Smooth muscle cell (in vitro differentiated cells): ENCODE data around the gene TTC21A. TPM values are rescaled to one million over a fixed set of nuclear protein-coding genes. Genes with fewer than 3 reads are reported as not detected.
A peak's percentile ranks its signal among the peaks of the same experiment; 100 is the strongest.

Source experiments
- DNase-seq: peaks from one replicate; lab custom pipeline; 2025; ENCODE audit not compliant: unreplicated experiment; lab: John Stamatoyannopoulos, UW
- H2AFZ ChIP-seq: fragments of 200-600 bp; sonication (generic); 2 replicates; pipeline ENCODE4 v1.6.0; 2016; ENCODE audit warnings: antibody characterized with exemption, low read depth, mild to moderate bottlenecking
- H3F3A ChIP-seq: fragments of 200-600 bp; sonication (generic); 2 replicates; pipeline ENCODE4 v1.6.0; 2017; ENCODE audit warnings: antibody characterized with exemption, low read depth
- H3K27ac ChIP-seq: fragments of 200-600 bp; sonication (generic); 2 replicates; pipeline ENCODE4 v1.5.1; 2016; ENCODE audit warnings: low read depth, mild to moderate bottlenecking
- H3K27me3 ChIP-seq: fragments of 200-600 bp; sonication (generic); 2 replicates; pipeline ENCODE4 v1.6.1; 2016; ENCODE audit warnings: low read depth, mild to moderate bottlenecking
- H3K36me3 ChIP-seq: fragments of 200-600 bp; sonication (generic); 2 replicates; pipeline ENCODE4 v1.5.1; 2016; ENCODE audit warnings: low read depth
- H3K4me1 ChIP-seq: fragments of 200-600 bp; sonication (generic); 2 replicates; pipeline ENCODE4 v1.5.1; 2016; ENCODE audit warnings: low read depth
- H3K4me2 ChIP-seq: fragments of 200-600 bp; sonication (generic); 2 replicates; pipeline ENCODE4 v1.6.0; 2016; ENCODE audit warnings: mild to moderate bottlenecking
- H3K4me3 ChIP-seq: fragments of 200-600 bp; sonication (generic); 2 replicates; pipeline ENCODE4 v1.5.1; 2016; ENCODE audit warnings: mild to moderate bottlenecking
- H3K79me2 ChIP-seq: fragments of 200-600 bp; sonication (generic); 2 replicates; pipeline ENCODE4 v1.6.0; 2016; ENCODE audit warnings: low read depth, mild to moderate bottlenecking
- H3K9ac ChIP-seq: fragments of 200-600 bp; sonication (generic); 2 replicates; pipeline ENCODE4 v1.6.0; 2016; ENCODE audit warnings: low read depth
- H3K9me3 ChIP-seq: fragments of 200-600 bp; sonication (generic); replicated peaks from 2 replicates; pipeline ENCODE4 v1.5.1; 2016; ENCODE audit warnings: low read depth
- H4K20me1 ChIP-seq: fragments of 200-600 bp; sonication (generic); 2 replicates; pipeline ENCODE4 v1.6.0; 2016; ENCODE audit warnings: low read depth
- CTCF ChIP-seq: fragments of 200-600 bp; sonication (generic); IDR thresholded peaks from 2 replicates; pipeline ENCODE4 v1.5.1; 2017; ENCODE audit warnings: borderline replicate concordance, mild to moderate bottlenecking, antibody characterized with exemption; ENCODE audit not compliant: insufficient read depth, poor library complexity, severe bottlenecking
- WGBS: methylation state at CpG from one replicate; pipeline ENCODE4 v1.1.7; 2016; ENCODE audit warnings: low lambda C conversion rate; 5-methylcytosine and 5-hydroxymethylcytosine counted together
- polyA plus RNA-seq: library from polyadenylated mRNA; unstranded; fragments of >200 nt; fragmentation: Nextera tagmentation; extraction: Ambion mirVana; gene quantifications from 2 replicates; pipeline ENCODE4 v1.2.1, GENCODE V29; 2016
- total RNA-seq: library from RNA; depleted of rRNA; stranded (reverse); fragments of >200 nt; gene quantifications from 2 replicates; pipeline ENCODE4 v1.2.3, GENCODE V29; 2014

TTC21A gene
- total and polyA plus RNA-seq, 2 experiments from 2014 or later = 2.3 to 10.6 TPM

GRCh38 chr3:39121621-39122020 lies 14.1 kb downstream of the TTC21A start:
- H3K27me3 ChIP-seq = no peaks in the 10 kb centered on the region
- no peaks in the 10 kb centered on the region for H4K20me1 ChIP-seq
- H3K4me1 ChIP-seq = no peaks in the 10 kb centered on the region
- peaks cover 4% of the 10 kb centered on the region for H3F3A ChIP-seq
- no peak overlapping the region for H3K4me3 ChIP-seq
- no peak overlapping the region for H2AFZ ChIP-seq
- no peak overlapping the region for H3K4me2 ChIP-seq
- H3K9ac ChIP-seq = no peak overlapping the region
- no peaks in the 10 kb centered on the region for H3K9me3 ChIP-seq
- no peak for DNase-seq
- H3K36me3 ChIP-seq = no peaks in the 10 kb centered on the region
- TF ChIP-seq CTCF = no peak
- no peaks in the 10 kb centered on the region for H3K79me2 ChIP-seq
- WGBS = 92% methylated on average over 2 of the region's 2 CpGs
- H3K27ac ChIP-seq = no peak overlapping the region

- no peaks in the 10 kb centered on the region for H3K79me2 ChIP-seq
- no peak for TF ChIP-seq CTCF
- no peaks in the 10 kb centered on the region for H4K20me1 ChIP-seq
- no peak overlapping the region for H3K9ac ChIP-seq
- H2AFZ ChIP-seq = no peak overlapping the region
- H3K4me2 ChIP-seq = no peak overlapping the region
- peaks cover 4% of the 10 kb centered on the region for H3F3A ChIP-seq
- no peak overlapping the region for H3K27ac ChIP-seq
- H3K36me3 ChIP-seq = no peaks in the 10 kb centered on the region
- H3K9me3 ChIP-seq = no peaks in the 10 kb centered on the region
- H3K4me3 ChIP-seq = no peak overlapping the region
- H3K4me1 ChIP-seq = no peaks in the 10 kb centered on the region
- H3K27me3 ChIP-seq = no peaks in the 10 kb centered on the region
- no peak for DNase-seq
- WGBS = 96% methylated on average over 1 of the region's 1 CpG
Observed at GRCh38 chr3:39122813-39123212, 15.3 kb downstream of the TTC21A start.

GRCh38 chr3:39124876-39125840 lies 17.7 kb downstream of the TTC21A start:
- Histone ChIP-seq H3K4me1 (no peaks in the 10 kb centered on the region), H3K36me3 (no peaks in the 10 kb centered on the region), H3K9ac (no peak overlapping the region), H3K4me3 (no peak overlapping the region), H2AFZ (no peak overlapping the region), H3K9me3 (no peaks in the 10 kb centered on the region), H3K4me2 (no peak overlapping the region), H4K20me1 (no peaks in the 10 kb centered on the region), H3K27ac (no peak overlapping the region), H3F3A (peaks cover 4% of the 10 kb centered on the region), H3K27me3 (no peaks in the 10 kb centered on the region), H3K79me2 (no peaks in the 10 kb centered on the region)
- 71% methylated on average over 5 of the region's 5 CpGs for WGBS
- TF ChIP-seq CTCF = peak; percentile 27
- no peak for DNase-seq
